PC-3 (cell line): ENCODE results near the gene GCSAML. TPM values are rescaled to one million over a fixed set of nuclear protein-coding genes. Genes with fewer than 3 reads are reported as not detected.

Experiments
- ATAC-seq: fragments of 200-7000 bp; cut with Tn5 transposase; 2 replicates; pipeline ENCODE4 v1.9.1; 2020; ENCODE audit warnings: mild to moderate bottlenecking, moderate library complexity
- BruUV-seq: library from RNA; stranded (reverse); fragments of 400-500 nt; replicated peaks from 2 replicates; lab custom pipeline; 2021; lab: Mats Ljungman, UMichigan
- CTCF ChIA-PET: fragments of 300-600 bp; sonication (Branson Sonifier 250); formaldehyde crosslinking; loops from one replicate; lab custom pipeline; 2022; ENCODE audit warnings: antibody characterized with exemption; lab: Charles Lee
- POLR2A ChIA-PET: fragments of 300-600 bp; sonication (Branson Sonifier 250); formaldehyde crosslinking; loops from one replicate; lab custom pipeline; 2022; ENCODE audit warnings: antibody characterized with exemption; ENCODE audit not compliant: unreplicated experiment; lab: Charles Lee
- DNase-seq: peaks from one replicate; pipeline ENCODE4 v3.0.0-alpha.2; 2015
- H2AFZ ChIP-seq: fragments of 300-600 bp; sonication (generic); 2 replicates; pipeline ENCODE4 v1.6.0; 2016; ENCODE audit warnings: antibody characterized with exemption, low read length
- H3F3A ChIP-seq: fragments of 300-600 bp; sonication (generic); one replicate; pipeline ENCODE4 v1.6.0; 2017; ENCODE audit warnings: antibody characterized with exemption, low read length, control low read depth, mild to moderate bottlenecking; ENCODE audit not compliant: unreplicated experiment
- H3K27ac ChIP-seq: fragments of 300-600 bp; sonication (generic); 2 replicates; pipeline ENCODE4 v1.5.1; 2016; ENCODE audit warnings: mild to moderate bottlenecking, low read length
- H3K27me3 ChIP-seq: fragments of 300-600 bp; sonication (generic); 2 replicates; pipeline ENCODE4 v1.6.1; 2016; ENCODE audit warnings: low read length, mixed read lengths
- H3K36me3 ChIP-seq: fragments of 300-600 bp; sonication (generic); 2 replicates; pipeline ENCODE4 v1.6.1; 2016; ENCODE audit warnings: low read depth, mixed run types, low read length, mixed read lengths
- H3K4me1 ChIP-seq: fragments of 300-600 bp; sonication (generic); 2 replicates; pipeline ENCODE4 v1.5.1; 2016; ENCODE audit warnings: low read length; ENCODE audit not compliant: insufficient read depth
- H3K4me2 ChIP-seq: fragments of 300-600 bp; sonication (generic); 2 replicates; pipeline ENCODE4 v1.6.0; 2016; ENCODE audit warnings: low read length
- H3K4me3 ChIP-seq: fragments of 300-600 bp; sonication (generic); 2 replicates; pipeline ENCODE4 v1.5.1; 2016; ENCODE audit warnings: mild to moderate bottlenecking, low read length, mixed read lengths
- H3K79me2 ChIP-seq: fragments of 300-600 bp; sonication (generic); 2 replicates; pipeline ENCODE4 v1.6.1; 2017; ENCODE audit warnings: low read length, mixed read lengths
- H3K9ac ChIP-seq: fragments of 300-600 bp; sonication (generic); 2 replicates; pipeline ENCODE4 v1.6.0; 2016; ENCODE audit warnings: mild to moderate bottlenecking, low read length
- H3K9me2 ChIP-seq: fragments of 300-600 bp; sonication (generic); replicated peaks from 2 replicates; pipeline ENCODE4 v1.6.1; 2016; ENCODE audit warnings: mixed run types, low read length, mixed read lengths
- H3K9me3 ChIP-seq: fragments of 300-600 bp; sonication (generic); 2 replicates; pipeline ENCODE4 v1.6.1; 2016; ENCODE audit warnings: low read length, mixed read lengths
- H4K20me1 ChIP-seq: fragments of 300-600 bp; sonication (generic); 2 replicates; pipeline ENCODE4 v1.6.1; 2016; ENCODE audit warnings: low read length, mixed read lengths
- CTCF ChIP-seq: fragments of 300-600 bp; sonication (generic); conservative IDR thresholded peaks from 2 replicates; pipeline ENCODE4 v1.5.1; 2017; ENCODE audit warnings: antibody characterized with exemption, low read depth, mild to moderate bottlenecking, low read length
- EZH2 ChIP-seq: fragments of 300-600 bp; sonication (generic); IDR thresholded peaks from one replicate; pipeline ENCODE4 v1.6.1; 2017; ENCODE audit warnings: antibody characterized with exemption, mild to moderate bottlenecking, low read length; ENCODE audit not compliant: unreplicated experiment
- EZH2phosphoT487 ChIP-seq: fragments of 300-600 bp; sonication (generic); IDR thresholded peaks from 2 replicates; pipeline ENCODE4 v1.6.1; 2018; ENCODE audit warnings: mild to moderate bottlenecking, antibody characterized with exemption, low read length, borderline replicate concordance
- intact Hi-C: fragments of 100-400 bp; cut with micrococcal nuclease; formaldehyde crosslinking; loops from 2 replicates; pipeline ENCODE4 v1.9.0; 2023
- total RNA-seq: library from RNA; depleted of rRNA; stranded (reverse); fragments of >200 nt; gene quantifications from 2 replicates; pipeline ENCODE4 v1.2.3, GENCODE V29; 2014

The GCSAML gene
- total RNA-seq, 1 experiment from 2014 or later, result not detected

DNA sequence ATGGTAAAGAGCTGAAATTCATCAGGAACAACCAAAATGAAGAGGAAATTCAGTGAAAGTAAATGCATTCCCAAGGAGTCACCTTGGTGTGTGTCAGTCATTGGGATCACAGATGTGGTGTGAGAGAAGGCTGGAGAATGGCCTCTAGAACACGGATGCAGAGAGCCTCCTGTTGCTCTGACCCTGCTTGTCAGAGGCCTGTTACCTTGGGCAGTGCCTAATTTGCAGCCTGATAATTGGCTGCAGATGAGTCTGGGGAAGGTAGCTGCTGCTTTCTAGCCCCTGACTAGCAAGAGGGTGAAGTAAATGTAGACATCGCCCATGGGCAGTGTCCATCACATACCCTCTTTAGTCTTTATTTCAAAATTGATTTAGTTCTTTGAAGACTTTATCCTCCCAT is 3.3 kb downstream of the GCSAML start:
- no peaks in the 10 kb centered on the region for H3K79me2 ChIP-seq
- H3F3A ChIP-seq, result no peaks in the 10 kb centered on the region
- no peak overlapping the region for H3K4me3 ChIP-seq
- H3K9ac ChIP-seq, result no peak overlapping the region
- peaks cover 12% of the 10 kb centered on the region for H3K27me3 ChIP-seq
- no peaks in the 10 kb centered on the region for H3K36me3 ChIP-seq
- H2AFZ ChIP-seq, result 0 out of 2 replicates have a peak overlapping the region, but pooled peaks have one; percentile 6
- DNase-seq (no peak), ATAC-seq (peak; percentile 20; the same call in 1 of the 2 replicates)
- POLR2A ChIA-PET, result no interaction called here
- intact Hi-C loops, result no loop called here
- CTCF ChIA-PET, result no interaction called here
- no peaks in the 10 kb centered on the region for H3K9me2 ChIP-seq
- H3K4me1 ChIP-seq, result peaks cover 11% of the 10 kb centered on the region; the same call in 1 of the 2 replicates
- no peak overlapping the region for H3K4me2 ChIP-seq
- H3K27ac ChIP-seq, result no peak overlapping the region
- BruUV-seq, result no TSS peak
- TF ChIP-seq EZH2phosphoT487 (no peak), EZH2 (no peak), CTCF (no peak)
- H3K9me3 ChIP-seq, result no peaks in the 10 kb centered on the region
- H4K20me1 ChIP-seq, result no peaks in the 10 kb centered on the region

DNA sequence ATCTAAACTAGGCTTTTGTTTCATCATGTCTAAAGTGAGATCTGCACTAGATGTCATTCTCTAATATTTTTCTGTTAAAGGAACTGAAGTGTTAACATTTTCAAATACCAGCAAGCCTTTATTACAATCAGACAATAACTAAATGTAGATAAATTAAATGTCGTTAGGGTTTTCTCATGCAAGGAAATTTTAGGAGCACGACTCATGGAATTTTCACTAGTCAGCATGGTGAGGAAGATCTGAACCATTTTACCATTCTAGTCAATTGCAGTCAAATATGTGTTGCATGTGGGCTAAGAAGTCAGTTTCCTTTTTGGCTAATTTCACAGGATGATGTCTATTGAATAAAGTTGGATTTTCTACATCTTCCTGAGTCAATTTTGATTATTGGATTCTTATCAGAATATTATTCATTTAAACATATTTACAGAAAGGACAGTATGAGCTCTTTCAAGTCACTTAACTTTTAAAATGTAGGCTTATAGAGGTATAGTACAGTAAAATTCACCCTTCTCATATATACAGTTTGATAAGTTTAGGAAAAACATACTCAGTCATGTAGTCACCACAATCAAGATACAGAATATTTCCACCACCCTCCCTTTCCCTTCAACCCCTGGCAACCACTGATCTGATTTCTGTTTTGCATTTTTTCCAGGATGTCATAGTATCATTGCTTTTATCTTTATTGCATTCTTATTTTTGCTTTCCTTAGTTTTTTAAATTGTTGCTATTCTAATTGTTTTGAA is 9.2 kb downstream of the GCSAML start:
- no peaks in the 10 kb centered on the region for H3K4me1 ChIP-seq
- ATAC-seq (no peak), DNase-seq (no peak)
- H3K9ac ChIP-seq, result no peak overlapping the region
- no peak overlapping the region for H3K4me2 ChIP-seq
- H2AFZ ChIP-seq, result no peak overlapping the region
- H3K36me3 ChIP-seq, result no peaks in the 10 kb centered on the region
- no peaks in the 10 kb centered on the region for H3K9me3 ChIP-seq
- H3K9me2 ChIP-seq, result no peaks in the 10 kb centered on the region
- H3K27ac ChIP-seq, result no peak overlapping the region
- H3K4me3 ChIP-seq, result no peak overlapping the region
- ChIA-PET POLR2A (no interaction called here), CTCF (no interaction called here)
- TF ChIP-seq CTCF (no peak), EZH2phosphoT487 (no peak), EZH2 (no peak)
- no peaks in the 10 kb centered on the region for H4K20me1 ChIP-seq
- BruUV-seq, result no TSS peak
- peaks cover 43% of the 10 kb centered on the region for H3K27me3 ChIP-seq
- H3F3A ChIP-seq, result no peaks in the 10 kb centered on the region
- H3K79me2 ChIP-seq, result no peaks in the 10 kb centered on the region
- intact Hi-C loops, result no loop called here

DNA sequence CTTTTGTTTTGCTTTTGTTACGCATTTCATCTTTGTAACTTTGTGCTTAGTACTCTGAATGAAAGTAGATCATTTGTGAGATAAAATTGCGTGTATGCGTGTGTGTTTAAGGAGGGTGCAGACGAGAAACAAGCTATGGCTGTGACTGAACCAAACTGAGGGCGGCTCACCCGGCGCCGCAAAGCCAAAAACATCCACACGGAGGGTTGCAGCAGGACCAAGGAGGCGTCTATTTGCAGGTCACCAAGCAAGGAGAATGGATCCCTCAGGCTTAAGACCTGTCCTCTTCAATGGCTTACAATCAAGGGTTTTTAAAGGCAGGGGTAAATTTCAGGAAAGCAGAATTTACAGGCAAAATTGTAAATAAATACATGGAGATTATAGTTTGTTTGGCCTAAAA is 12.8 kb downstream of the GCSAML start:
- Histone ChIP-seq H3K27ac (no peak overlapping the region), H2AFZ (no peak overlapping the region), H3K4me3 (no peak overlapping the region), H3K79me2 (no peaks in the 10 kb centered on the region), H3K36me3 (no peaks in the 10 kb centered on the region), H3K4me2 (no peak overlapping the region), H3K4me1 (no peaks in the 10 kb centered on the region), H3F3A (no peaks in the 10 kb centered on the region), H3K27me3 (peaks cover 39% of the 10 kb centered on the region), H4K20me1 (no peaks in the 10 kb centered on the region), H3K9ac (no peak overlapping the region), H3K9me3 (no peaks in the 10 kb centered on the region), H3K9me2 (no peaks in the 10 kb centered on the region)
- BruUV-seq, result no TSS peak
- DNase-seq, result no peak
- ChIA-PET CTCF (no interaction called here), POLR2A (interaction anchor here (0.7 kb wide), 1 partner anchor 19 kb away, joined by 8 read pairs; no protein-coding TSS in a partner anchor)
- no peak for ATAC-seq
- TF ChIP-seq CTCF (no peak), EZH2phosphoT487 (no peak), EZH2 (no peak)
- intact Hi-C loops, result no loop called here
